Epithelial cell of proximal tubule (primary cell): Measurements from ENCODE around the gene CH25H. TPM values are rescaled to one million over a fixed set of nuclear protein-coding genes. Genes with fewer than 3 reads are reported as not detected.

Experiments
- DNase-seq: peaks from one replicate; pipeline ENCODE4 v3.0.0-alpha.2; 2011; ENCODE audit warnings: low read depth
- H3K4me3 ChIP-seq: 2 replicates; pipeline ENCODE4 v1.5.1; 2011; ENCODE audit warnings: low read depth, mild to moderate bottlenecking, low read length
- total RNA-seq: library from RNA; depleted of rRNA; stranded (reverse); fragments of >200 nt; gene quantifications from 2 replicates; pipeline ENCODE4 v1.2.3, GENCODE V29; 2015
- TF ChIP-seq, protein P1 (sequence below): conservative IDR thresholded peaks from 2 replicates; pipeline ENCODE4 v1.5.1; 2012; ENCODE audit warnings: low read depth, mild to moderate bottlenecking, low read length

CH25H gene
- total RNA-seq, 1 donor from 2014 or later, result 1.1 TPM

DNA sequence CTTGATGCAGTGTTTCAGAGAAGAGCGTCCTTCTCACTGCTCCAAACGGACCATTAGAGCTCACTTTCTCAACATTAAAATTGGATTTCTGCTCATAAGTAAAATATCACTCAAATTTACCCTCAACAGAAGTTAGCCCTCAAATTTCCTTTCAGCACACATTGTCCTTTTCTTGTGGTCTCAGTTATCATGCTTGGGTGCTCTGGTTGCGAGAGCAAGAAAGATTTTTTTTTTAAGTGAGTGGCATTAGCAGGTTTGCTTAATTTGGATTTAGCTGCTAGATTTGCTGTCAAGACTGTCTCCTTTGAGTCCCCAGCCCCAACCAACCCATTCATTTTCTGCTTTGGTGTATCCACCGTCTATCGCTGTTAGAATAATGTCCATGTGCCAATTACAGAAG lies 2.6 kb upstream of the CH25H start:
- TF ChIP-seq, protein P1, sequence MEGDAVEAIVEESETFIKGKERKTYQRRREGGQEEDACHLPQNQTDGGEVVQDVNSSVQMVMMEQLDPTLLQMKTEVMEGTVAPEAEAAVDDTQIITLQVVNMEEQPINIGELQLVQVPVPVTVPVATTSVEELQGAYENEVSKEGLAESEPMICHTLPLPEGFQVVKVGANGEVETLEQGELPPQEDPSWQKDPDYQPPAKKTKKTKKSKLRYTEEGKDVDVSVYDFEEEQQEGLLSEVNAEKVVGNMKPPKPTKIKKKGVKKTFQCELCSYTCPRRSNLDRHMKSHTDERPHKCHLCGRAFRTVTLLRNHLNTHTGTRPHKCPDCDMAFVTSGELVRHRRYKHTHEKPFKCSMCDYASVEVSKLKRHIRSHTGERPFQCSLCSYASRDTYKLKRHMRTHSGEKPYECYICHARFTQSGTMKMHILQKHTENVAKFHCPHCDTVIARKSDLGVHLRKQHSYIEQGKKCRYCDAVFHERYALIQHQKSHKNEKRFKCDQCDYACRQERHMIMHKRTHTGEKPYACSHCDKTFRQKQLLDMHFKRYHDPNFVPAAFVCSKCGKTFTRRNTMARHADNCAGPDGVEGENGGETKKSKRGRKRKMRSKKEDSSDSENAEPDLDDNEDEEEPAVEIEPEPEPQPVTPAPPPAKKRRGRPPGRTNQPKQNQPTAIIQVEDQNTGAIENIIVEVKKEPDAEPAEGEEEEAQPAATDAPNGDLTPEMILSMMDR, result no peak
- no peak overlapping the region for H3K4me3 ChIP-seq
- DNase-seq, result no peak

DNA sequence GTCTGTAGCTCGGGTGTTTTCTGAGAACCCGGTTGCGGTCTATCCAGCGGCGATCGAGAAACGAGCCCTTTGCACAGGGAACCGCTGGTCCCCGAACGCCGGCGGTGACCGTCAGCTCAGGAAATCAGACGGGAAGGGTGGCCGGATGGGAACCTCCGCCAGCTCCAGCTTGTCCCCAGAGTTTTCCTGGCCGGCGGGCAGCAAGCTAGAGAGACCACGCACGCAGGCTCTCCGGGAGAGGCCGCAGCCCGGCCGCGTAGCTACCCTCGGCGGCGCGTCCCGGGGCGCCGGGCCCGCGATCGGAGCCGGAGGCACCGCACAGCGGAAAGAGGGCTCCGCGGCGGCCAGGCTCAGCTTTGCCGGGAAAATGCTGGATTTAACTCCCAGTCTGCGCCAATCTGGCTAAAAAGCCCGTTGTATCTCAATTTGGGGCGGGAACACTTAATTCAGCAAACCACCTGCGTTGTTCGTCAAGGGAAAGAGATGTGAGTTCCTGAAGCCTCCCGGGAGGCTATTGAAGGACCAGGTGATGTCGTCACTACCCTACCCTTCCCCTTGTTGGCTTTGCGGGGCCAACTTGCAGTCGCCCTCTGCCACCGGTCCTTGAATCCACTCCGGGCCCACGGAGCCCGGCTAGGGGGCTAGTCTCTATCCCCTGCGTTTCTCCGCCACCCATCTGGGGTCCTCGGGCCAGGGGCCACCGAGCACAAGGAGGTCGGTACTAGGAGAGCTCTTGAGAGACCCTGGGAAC lies 859 bp upstream of the CH25H start:
- H3K4me3 ChIP-seq, result peak overlapping the region; percentile 59
- TF ChIP-seq, protein P1, result no peak
- DNase-seq, result no peak

DNA sequence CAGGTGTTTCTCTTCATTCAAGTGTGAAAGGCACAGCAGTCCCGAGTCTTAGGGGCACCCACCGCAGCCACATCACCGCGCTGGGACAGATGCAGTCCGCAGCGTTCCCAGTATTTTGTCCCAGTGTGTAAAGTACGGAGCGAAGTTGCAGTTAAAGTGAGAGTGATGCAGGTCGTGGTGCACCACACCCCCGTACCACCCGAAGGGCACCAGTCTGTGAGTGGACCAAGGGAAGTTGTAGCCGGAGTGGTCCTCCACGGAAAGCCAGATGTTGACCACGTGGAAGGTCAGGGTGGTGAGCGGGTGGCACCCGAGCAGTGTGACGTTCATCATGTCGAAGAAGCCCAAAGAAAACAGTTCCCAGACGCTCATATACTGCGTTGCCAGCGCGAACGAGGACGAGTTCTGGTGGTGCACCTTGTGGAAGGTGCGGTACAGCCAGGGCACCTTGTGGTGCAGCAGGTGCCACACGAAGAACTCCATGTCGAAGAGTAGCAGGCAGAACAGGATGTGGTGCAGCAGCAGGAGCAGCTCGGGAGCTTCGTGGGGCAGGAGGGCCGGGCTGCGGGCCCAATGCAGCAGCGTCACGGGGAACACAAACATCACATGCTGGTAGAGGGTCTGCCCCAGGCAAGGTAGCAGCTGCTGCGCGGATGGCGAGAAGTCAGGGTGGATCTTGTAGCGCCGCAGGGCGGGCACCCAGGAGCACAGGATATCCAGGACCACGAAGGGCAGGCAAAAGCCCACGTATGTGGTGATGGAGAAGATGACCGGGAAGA lies 526 bp downstream of the CH25H start:
- no peak for DNase-seq
- H3K4me3 ChIP-seq, result peak overlapping the region; percentile 59
- TF ChIP-seq, protein P1, result no peak

- TF ChIP-seq, protein P1, result no peak
- DNase-seq, result no peak
- H3K4me3 ChIP-seq, result no peak overlapping the region
These were observed 2.4 kb downstream of the CH25H start for GRCh38 chr10:89204621-89205185.

DNA sequence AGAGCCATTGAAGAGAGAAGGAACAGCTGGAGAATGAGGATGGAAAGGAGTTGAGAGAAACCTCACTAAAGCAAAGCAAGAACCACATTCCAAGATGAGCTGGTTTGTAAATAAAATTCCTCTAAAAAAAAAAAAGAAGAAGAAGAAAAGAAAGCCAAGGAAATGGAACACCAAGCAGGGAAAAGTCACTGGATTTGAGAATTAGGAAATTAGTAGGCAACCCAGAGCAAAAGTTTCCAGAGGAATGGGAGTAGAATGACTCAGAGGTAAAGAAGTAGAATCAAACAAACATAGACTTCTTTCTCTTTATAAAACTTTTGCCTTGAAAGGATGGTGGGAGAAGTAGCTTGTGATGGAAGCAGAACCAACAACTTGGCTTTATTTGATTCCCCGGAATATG lies 3.9 kb downstream of the CH25H start:
- TF ChIP-seq, protein P1, result no peak
- DNase-seq, result no peak

GRCh38 chr10:89202033-89202425 lies 5.1 kb downstream of the CH25H start:
- DNase-seq, result no peak
- TF ChIP-seq, protein P1, result no peak
- no peak overlapping the region for H3K4me3 ChIP-seq

More for the DNA sequence above, 3.9 kb downstream of the CH25H start:
- no peak overlapping the region for H3K4me3 ChIP-seq
